OCI-LY7 (cell line): Measurements from ENCODE around the gene NSL1. TPM values are rescaled to one million over a fixed set of nuclear protein-coding genes. Genes with fewer than 3 reads are reported as not detected.

Source experiments
- BruUV-seq: library from RNA; stranded (reverse); fragments of 400-500 nt; replicated peaks from 2 replicates; lab custom pipeline; 2021; lab: Mats Ljungman, UMichigan
- CTCF ChIA-PET: fragments of 300-600 bp; sonication (Branson Sonifier 250); formaldehyde crosslinking; loops from one replicate; lab custom pipeline; 2022; ENCODE audit warnings: antibody characterized with exemption; ENCODE audit not compliant: unreplicated experiment; lab: Charles Lee
- POLR2A ChIA-PET: fragments of 300-600 bp; sonication (Branson Sonifier 250); formaldehyde crosslinking; loops from one replicate; lab custom pipeline; 2022; ENCODE audit warnings: antibody characterized with exemption; lab: Charles Lee
- DNase-seq: peaks from one replicate; pipeline ENCODE4 v3.0.0-alpha.2; 2015; ENCODE audit warnings: low spot score
- H2AFZ ChIP-seq: fragments of 200-600 bp; sonication (generic), shearing (Covaris generic); 2 replicates; pipeline ENCODE4 v1.6.1; 2014; ENCODE audit warnings: mild to moderate bottlenecking, antibody characterized with exemption, low read length, moderate library complexity
- H3K27ac ChIP-seq: fragments of 200-600 bp; sonication (generic); 2 replicates; pipeline ENCODE4 v1.5.1; 2014; ENCODE audit warnings: mixed run types, low read depth, mild to moderate bottlenecking, moderate library complexity, low read length, inconsistent platforms; ENCODE audit not compliant: poor library complexity, severe bottlenecking
- H3K36me3 ChIP-seq: fragments of 200-600 bp; sonication (generic); 2 replicates; pipeline ENCODE4 v1.6.1; 2014; ENCODE audit warnings: mild to moderate bottlenecking, antibody characterized with exemption, low read length, moderate library complexity, mixed read lengths; ENCODE audit not compliant: insufficient read depth
- H3K4me1 ChIP-seq: fragments of 200-600 bp; sonication (generic); 2 replicates; pipeline ENCODE4 v1.5.1; 2014; ENCODE audit warnings: mild to moderate bottlenecking, low read length; ENCODE audit not compliant: insufficient read depth, poor library complexity, severe bottlenecking
- H3K4me2 ChIP-seq: fragments of 200-600 bp; sonication (generic); 2 replicates; pipeline ENCODE4 v1.6.1; 2014; ENCODE audit warnings: mild to moderate bottlenecking, low read length
- H3K4me3 ChIP-seq: fragments of 200-600 bp; sonication (generic); 2 replicates; pipeline ENCODE4 v1.5.1; 2014; ENCODE audit warnings: mild to moderate bottlenecking, low read depth, low read length; ENCODE audit not compliant: poor library complexity, severe bottlenecking
- H3K79me2 ChIP-seq: fragments of 200-600 bp; sonication (generic); 2 replicates; pipeline ENCODE4 v1.6.1; 2016; ENCODE audit warnings: low read depth, mild to moderate bottlenecking, low read length, moderate library complexity, mixed read lengths; ENCODE audit not compliant: insufficient read depth
- H3K9me2 ChIP-seq: fragments of 200-600 bp; sonication (generic); 2 replicates; pipeline ENCODE4 v1.6.1; 2016; ENCODE audit warnings: mild to moderate bottlenecking, low read length, mixed read lengths; ENCODE audit not compliant: insufficient read depth
- H3K9me3 ChIP-seq: fragments of 200-600 bp; sonication (generic); 2 replicates; pipeline ENCODE4 v1.6.1; 2014; ENCODE audit warnings: mild to moderate bottlenecking, mixed run types, low read length, mixed read lengths
- H4K20me1 ChIP-seq: fragments of 200-600 bp; sonication (generic); 2 replicates; pipeline ENCODE4 v1.6.1; 2014; ENCODE audit warnings: mild to moderate bottlenecking, antibody characterized with exemption, low read length, moderate library complexity, mixed read lengths; ENCODE audit not compliant: insufficient read depth
- EZH2phosphoT487 ChIP-seq: fragments of 200-600 bp; sonication (generic); IDR thresholded peaks from 2 replicates; pipeline ENCODE4 v1.6.1; 2018; ENCODE audit warnings: low read depth, borderline replicate concordance, mild to moderate bottlenecking, mixed run types, antibody characterized with exemption, low read length, moderate library complexity, mixed read lengths
- intact Hi-C: fragments of 100-400 bp; cut with micrococcal nuclease; formaldehyde crosslinking; loops from one replicate; pipeline ENCODE4 v1.10.0; 2022; ENCODE audit not compliant: unreplicated experiment
- total RNA-seq, 2 experiments: library from RNA; depleted of rRNA in 1 of 2; stranded (reverse); fragments of >200 nt in 1 of 2; shearing (Covaris generic) in 1 of 2; gene quantifications; 2 replicates each; pipeline ENCODE4 v1.2.3, GENCODE V29; 2014 to 2022
- TF ChIP-seq, protein P1 (sequence below): fragments of 200-600 bp; sonication (generic); conservative IDR thresholded peaks from 2 replicates; pipeline ENCODE4 v1.5.1; 2014; ENCODE audit warnings: mild to moderate bottlenecking, antibody characterized with exemption, low read length, moderate library complexity, mixed read lengths

Gene NSL1
- total RNA-seq, 2 experiments from 2014 or later = 66.8 to 70.9 TPM

DNA sequence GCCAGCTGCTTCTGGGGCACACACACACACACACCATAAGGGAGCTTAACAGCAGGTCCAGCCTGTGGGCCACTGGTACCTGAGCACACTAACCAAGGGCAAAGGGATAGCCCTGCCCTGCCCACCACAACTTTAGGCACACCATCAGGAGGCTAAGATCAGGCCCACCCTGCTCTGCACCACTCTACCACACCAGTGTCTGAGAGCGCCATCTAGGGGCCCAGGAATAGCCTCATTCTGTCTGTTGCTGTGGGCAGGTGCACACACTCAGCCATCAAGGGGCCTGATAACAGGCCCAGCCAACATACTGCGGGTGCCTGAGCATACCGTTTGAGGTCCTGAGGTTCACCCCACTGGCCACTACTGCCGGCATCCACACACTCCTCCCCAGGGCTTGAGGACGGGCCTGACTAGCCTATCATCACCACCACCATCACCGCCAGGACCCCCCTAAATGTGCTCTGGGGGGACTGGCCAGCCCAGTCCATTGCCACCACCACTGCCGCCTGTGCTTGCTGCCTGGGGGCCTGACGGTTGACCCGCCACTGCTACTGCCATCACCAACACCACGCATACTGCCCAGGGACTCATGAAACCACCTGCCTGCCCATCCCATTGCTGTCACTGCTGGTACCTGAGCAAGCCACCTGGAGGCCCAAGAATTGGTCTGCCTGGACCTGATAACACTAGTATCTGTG lies 31.3 kb downstream of the NSL1 start:
- H3K9me2 ChIP-seq = no peaks in the 10 kb centered on the region
- intact Hi-C loops = loop anchor here (5.0 kb wide), 1 partner anchor 93 kb away; no protein-coding TSS in a partner anchor
- peaks cover 45% of the 10 kb centered on the region for H3K79me2 ChIP-seq
- BruUV-seq = no TSS peak
- peak; percentile 33 for DNase-seq
- no peaks in the 10 kb centered on the region for H3K9me3 ChIP-seq
- H3K36me3 ChIP-seq = peaks cover 71% of the 10 kb centered on the region
- H4K20me1 ChIP-seq = no peaks in the 10 kb centered on the region; the same call in 1 of the 2 replicates
- H3K4me1 ChIP-seq = peaks cover 5% of the 10 kb centered on the region
- no peak overlapping the region for H3K4me3 ChIP-seq
- TF ChIP-seq, protein P1, sequence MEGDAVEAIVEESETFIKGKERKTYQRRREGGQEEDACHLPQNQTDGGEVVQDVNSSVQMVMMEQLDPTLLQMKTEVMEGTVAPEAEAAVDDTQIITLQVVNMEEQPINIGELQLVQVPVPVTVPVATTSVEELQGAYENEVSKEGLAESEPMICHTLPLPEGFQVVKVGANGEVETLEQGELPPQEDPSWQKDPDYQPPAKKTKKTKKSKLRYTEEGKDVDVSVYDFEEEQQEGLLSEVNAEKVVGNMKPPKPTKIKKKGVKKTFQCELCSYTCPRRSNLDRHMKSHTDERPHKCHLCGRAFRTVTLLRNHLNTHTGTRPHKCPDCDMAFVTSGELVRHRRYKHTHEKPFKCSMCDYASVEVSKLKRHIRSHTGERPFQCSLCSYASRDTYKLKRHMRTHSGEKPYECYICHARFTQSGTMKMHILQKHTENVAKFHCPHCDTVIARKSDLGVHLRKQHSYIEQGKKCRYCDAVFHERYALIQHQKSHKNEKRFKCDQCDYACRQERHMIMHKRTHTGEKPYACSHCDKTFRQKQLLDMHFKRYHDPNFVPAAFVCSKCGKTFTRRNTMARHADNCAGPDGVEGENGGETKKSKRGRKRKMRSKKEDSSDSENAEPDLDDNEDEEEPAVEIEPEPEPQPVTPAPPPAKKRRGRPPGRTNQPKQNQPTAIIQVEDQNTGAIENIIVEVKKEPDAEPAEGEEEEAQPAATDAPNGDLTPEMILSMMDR = peak; percentile 73
- TF ChIP-seq EZH2phosphoT487 = no peak
- POLR2A ChIA-PET = interaction anchor here (0.9 kb wide), 1 partner anchor 9 kb away, joined by 3 read pairs; no protein-coding TSS in a partner anchor
- H3K4me2 ChIP-seq = no peak overlapping the region
- H3K27ac ChIP-seq = no peak overlapping the region
- CTCF ChIA-PET = interaction anchor here (0.7 kb wide), 1 partner anchor 254 kb away, joined by 3 read pairs; no protein-coding TSS in a partner anchor
- H2AFZ ChIP-seq = no peak overlapping the region

DNA sequence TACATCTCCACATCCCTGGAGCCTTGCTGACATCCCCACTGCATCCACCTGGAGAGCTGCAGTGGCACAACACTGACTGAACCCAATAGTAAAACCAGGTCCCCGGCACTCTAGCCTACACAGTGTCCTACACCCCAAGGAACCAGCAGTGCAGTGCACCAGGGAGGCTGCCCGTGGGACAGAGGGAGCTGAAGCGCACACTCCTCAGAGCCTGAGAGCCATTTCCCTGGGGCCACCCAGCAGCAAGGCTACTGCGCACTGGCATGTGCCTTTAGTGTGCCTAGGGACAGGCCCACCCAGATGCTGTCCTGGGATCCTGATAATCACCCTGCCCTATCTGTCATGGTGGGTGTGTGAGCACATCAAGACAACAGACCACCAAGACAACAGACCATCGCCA lies 31.9 kb downstream of the NSL1 start:
- H4K20me1 ChIP-seq = no peaks in the 10 kb centered on the region; the same call in 1 of the 2 replicates
- intact Hi-C loops = loop anchor here (5.0 kb wide), 1 partner anchor 92 kb away; no protein-coding TSS in a partner anchor
- H3K4me3 ChIP-seq = no peak overlapping the region
- peaks cover 10% of the 10 kb centered on the region for H3K4me1 ChIP-seq
- BruUV-seq = no TSS peak
- POLR2A ChIA-PET = interaction anchor here (0.9 kb wide), 1 partner anchor 10 kb away, joined by 3 read pairs; no protein-coding TSS in a partner anchor
- H3K9me3 ChIP-seq = no peaks in the 10 kb centered on the region
- DNase-seq = no peak
- H2AFZ ChIP-seq = no peak overlapping the region
- peaks cover 45% of the 10 kb centered on the region for H3K79me2 ChIP-seq
- H3K36me3 ChIP-seq = peaks cover 66% of the 10 kb centered on the region
- H3K9me2 ChIP-seq = no peaks in the 10 kb centered on the region
- H3K4me2 ChIP-seq = no peak overlapping the region
- TF ChIP-seq EZH2phosphoT487 = no peak
- TF ChIP-seq, protein P1 = no peak
- CTCF ChIA-PET = interaction anchor here (0.7 kb wide), 1 partner anchor 255 kb away, joined by 3 read pairs; no protein-coding TSS in a partner anchor
- H3K27ac ChIP-seq = no peak overlapping the region
